Stimulated activated CD8-positive, alpha-beta memory T cell treated with anti-CD3 and anti-CD28 coated beads, Interleukin-4, amount 100 ng/mL, for 24 hours (primary cell): ENCODE results near the gene SNX7.

Experiments used
- DNase-seq: peaks from one replicate; pipeline ENCODE4 v3.0.0-alpha.2; 2020; ENCODE audit warnings: low read depth

Gene SNX7

GRCh38 chr1:98661544-98662355 is at the start of gene SNX7:
SNX7 (plus strand) TSS chr1:98661721; CDS start chr1:98661732, 11 bp downstream.
- DNase-seq, result no peak

GRCh38 chr1:98637316-98637715 is 24.2 kb upstream of the SNX7 start:
- no peak for DNase-seq

- DNase-seq, result no peak
These were observed 23.3 kb upstream of the SNX7 start for GRCh38 chr1:98638185-98638584.

GRCh38 chr1:98644510-98644909 is 17.0 kb upstream of the SNX7 start:
- DNase-seq, result no peak

GRCh38 chr1:98651116-98651632 is 10.3 kb upstream of the SNX7 start:
- DNase-seq, result no peak

GRCh38 chr1:98653123-98653522 is 8.4 kb upstream of the SNX7 start:
- no peak for DNase-seq

- no peak for DNase-seq
These were observed 1.6 kb upstream of the SNX7 start for GRCh38 chr1:98659879-98660278.

GRCh38 chr1:98660940-98661543 is 479 bp upstream of the SNX7 start:
- DNase-seq, result no peak

- no peak for DNase-seq
These were observed 792 bp downstream of the SNX7 start for GRCh38 chr1:98662356-98662670.

GRCh38 chr1:98668733-98669132 is 7.2 kb downstream of the SNX7 start:
- no peak for DNase-seq

- DNase-seq, result no peak
These were observed 8.1 kb downstream of the SNX7 start for GRCh38 chr1:98669355-98670296.

GRCh38 chr1:98672189-98672588 is 10.7 kb downstream of the SNX7 start:
- no peak for DNase-seq

- DNase-seq, result no peak
These were observed 12.7 kb downstream of the SNX7 start for GRCh38 chr1:98674075-98674781.

- no peak for DNase-seq
These were observed 13.8 kb downstream of the SNX7 start for GRCh38 chr1:98675282-98675681.

- DNase-seq, result no peak
These were observed 15.8 kb downstream of the SNX7 start for GRCh38 chr1:98677288-98677687.

GRCh38 chr1:98681812-98682211 is 20.3 kb downstream of the SNX7 start:
- no peak for DNase-seq

GRCh38 chr1:98688110-98688739 is 26.7 kb downstream of the SNX7 start:
- no peak for DNase-seq

- no peak for DNase-seq
These were observed 29.1 kb downstream of the SNX7 start for GRCh38 chr1:98690576-98690975.

- no peak for DNase-seq
These were observed 31.0 kb downstream of the SNX7 start for GRCh38 chr1:98692482-98692881.

GRCh38 chr1:98693385-98693784 is 31.9 kb downstream of the SNX7 start:
- DNase-seq, result no peak

GRCh38 chr1:98696077-98696476 is 34.6 kb downstream of the SNX7 start:
- no peak for DNase-seq
